PC-9 (cell line): ENCODE data around the gene HMG20A. TPM values are rescaled to one million over a fixed set of nuclear protein-coding genes. Genes with fewer than 3 reads are reported as not detected.

Experiments
- BruUV-seq: library from RNA; stranded (reverse); fragments of 400-500 nt; replicated peaks from 2 replicates; lab custom pipeline; 2021; lab: Mats Ljungman, UMichigan
- CTCF ChIA-PET: fragments of 300-600 bp; sonication (Branson Sonifier 250); formaldehyde crosslinking; loops from one replicate; lab custom pipeline; 2022; ENCODE audit warnings: antibody characterized with exemption; lab: Charles Lee
- POLR2A ChIA-PET: fragments of 300-600 bp; sonication (Branson Sonifier 250); formaldehyde crosslinking; loops from one replicate; lab custom pipeline; 2022; ENCODE audit warnings: antibody characterized with exemption; ENCODE audit not compliant: unreplicated experiment; lab: Charles Lee
- DNase-seq, 2 experiments: peaks; one replicate each; pipeline versions ENCODE4 v3.0.0 to v3.0.0-alpha.2; 2015 to 2022; ENCODE audit warnings: mixed read lengths in 1 of 2
- H2AFZ ChIP-seq: fragments of 200-600 bp; sonication (generic); 2 replicates; pipeline ENCODE4 v1.8.1; 2017; ENCODE audit warnings: antibody characterized with exemption
- H3F3A ChIP-seq: fragments of 200-600 bp; sonication (generic); 2 replicates; pipeline ENCODE4 v1.8.1; 2017; ENCODE audit warnings: antibody characterized with exemption, mild to moderate bottlenecking, low read depth; ENCODE audit not compliant: insufficient read depth
- H3K27ac ChIP-seq: fragments of 200-600 bp; sonication (generic); 2 replicates; pipeline ENCODE4 v1.6.1; 2016; ENCODE audit warnings: mixed run types
- H3K27me3 ChIP-seq: fragments of 200-600 bp; sonication (generic); 2 replicates; pipeline ENCODE4 v1.6.1; 2016; ENCODE audit warnings: low read depth, mixed run types; ENCODE audit not compliant: insufficient read depth
- H3K36me3 ChIP-seq: fragments of 200-600 bp; sonication (generic); 2 replicates; pipeline ENCODE4 v1.6.1; 2016; ENCODE audit warnings: low read depth, mixed run types
- H3K4me1 ChIP-seq: fragments of 200-600 bp; sonication (generic); replicated peaks from 2 replicates; pipeline ENCODE4 v1.6.1; 2016; ENCODE audit warnings: mixed run types; ENCODE audit not compliant: insufficient read depth
- H3K4me2 ChIP-seq: fragments of 200-600 bp; sonication (generic); 2 replicates; pipeline ENCODE4 v1.6.1; 2017; ENCODE audit warnings: mixed run types
- H3K4me3 ChIP-seq: fragments of 200-600 bp; sonication (generic); 2 replicates; pipeline ENCODE4 v1.6.1; 2016; ENCODE audit warnings: mixed run types
- H3K79me2 ChIP-seq: fragments of 200-600 bp; sonication (generic); 2 replicates; pipeline ENCODE4 v1.6.1; 2017; ENCODE audit warnings: low read depth, mixed run types
- H3K9me2 ChIP-seq: fragments of 200-600 bp; sonication (generic); 2 replicates; pipeline ENCODE4 v1.8.1; 2017; ENCODE audit warnings: mild to moderate bottlenecking; ENCODE audit not compliant: insufficient read depth
- H3K9me3 ChIP-seq: fragments of 200-600 bp; sonication (generic); 2 replicates; pipeline ENCODE4 v1.8.1; 2016; ENCODE audit warnings: low read depth; ENCODE audit not compliant: insufficient read depth
- H4K20me1 ChIP-seq: fragments of 200-600 bp; sonication (generic); 2 replicates; pipeline ENCODE4 v1.8.1; 2017; ENCODE audit not compliant: insufficient read depth
- EZH2 ChIP-seq: fragments of 200-600 bp; sonication (generic); IDR thresholded peaks from 2 replicates; pipeline ENCODE4 v1.8.0; 2017; ENCODE audit warnings: antibody characterized with exemption, low read depth
- intact Hi-C: fragments of 100-400 bp; cut with micrococcal nuclease; formaldehyde crosslinking; loops from one replicate; pipeline ENCODE4 v1.10.0; 2022; ENCODE audit not compliant: unreplicated experiment
- total RNA-seq: library from RNA; stranded (reverse); gene quantifications from 2 replicates; pipeline ENCODE4 v1.2.3, GENCODE V29; 2021
- TF ChIP-seq, protein P1 (sequence below): fragments of 200-600 bp; sonication (generic); conservative IDR thresholded peaks from 2 replicates; pipeline ENCODE4 v1.6.1; 2017; ENCODE audit warnings: mixed run types, antibody characterized with exemption, mild to moderate bottlenecking, moderate library complexity

The HMG20A gene
- total RNA-seq, 1 experiment from 2014 or later: 33.4 TPM

- Histone ChIP-seq H2AFZ (no peak overlapping the region), H3K4me3 (no peak overlapping the region), H3K9me3 (no peaks in the 10 kb centered on the region), H3F3A (no peaks in the 10 kb centered on the region), H3K36me3 (no peaks in the 10 kb centered on the region), H3K79me2 (no peaks in the 10 kb centered on the region), H3K4me1 (peaks cover 16% of the 10 kb centered on the region), H3K27me3 (no peaks in the 10 kb centered on the region), H3K27ac (no peak overlapping the region), H4K20me1 (no peaks in the 10 kb centered on the region), H3K9me2 (no peaks in the 10 kb centered on the region), H3K4me2 (no peak overlapping the region)
- TF ChIP-seq, protein P1, sequence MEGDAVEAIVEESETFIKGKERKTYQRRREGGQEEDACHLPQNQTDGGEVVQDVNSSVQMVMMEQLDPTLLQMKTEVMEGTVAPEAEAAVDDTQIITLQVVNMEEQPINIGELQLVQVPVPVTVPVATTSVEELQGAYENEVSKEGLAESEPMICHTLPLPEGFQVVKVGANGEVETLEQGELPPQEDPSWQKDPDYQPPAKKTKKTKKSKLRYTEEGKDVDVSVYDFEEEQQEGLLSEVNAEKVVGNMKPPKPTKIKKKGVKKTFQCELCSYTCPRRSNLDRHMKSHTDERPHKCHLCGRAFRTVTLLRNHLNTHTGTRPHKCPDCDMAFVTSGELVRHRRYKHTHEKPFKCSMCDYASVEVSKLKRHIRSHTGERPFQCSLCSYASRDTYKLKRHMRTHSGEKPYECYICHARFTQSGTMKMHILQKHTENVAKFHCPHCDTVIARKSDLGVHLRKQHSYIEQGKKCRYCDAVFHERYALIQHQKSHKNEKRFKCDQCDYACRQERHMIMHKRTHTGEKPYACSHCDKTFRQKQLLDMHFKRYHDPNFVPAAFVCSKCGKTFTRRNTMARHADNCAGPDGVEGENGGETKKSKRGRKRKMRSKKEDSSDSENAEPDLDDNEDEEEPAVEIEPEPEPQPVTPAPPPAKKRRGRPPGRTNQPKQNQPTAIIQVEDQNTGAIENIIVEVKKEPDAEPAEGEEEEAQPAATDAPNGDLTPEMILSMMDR: no peak
- no peak for TF ChIP-seq EZH2
- no peak for DNase-seq
- intact Hi-C loops: no loop called here
- CTCF ChIA-PET: no interaction called here
- no TSS peak for BruUV-seq
- POLR2A ChIA-PET: no interaction called here
Measured at GRCh38 chr15:77525907-77526594, 105.4 kb downstream of the HMG20A start.

DNA sequence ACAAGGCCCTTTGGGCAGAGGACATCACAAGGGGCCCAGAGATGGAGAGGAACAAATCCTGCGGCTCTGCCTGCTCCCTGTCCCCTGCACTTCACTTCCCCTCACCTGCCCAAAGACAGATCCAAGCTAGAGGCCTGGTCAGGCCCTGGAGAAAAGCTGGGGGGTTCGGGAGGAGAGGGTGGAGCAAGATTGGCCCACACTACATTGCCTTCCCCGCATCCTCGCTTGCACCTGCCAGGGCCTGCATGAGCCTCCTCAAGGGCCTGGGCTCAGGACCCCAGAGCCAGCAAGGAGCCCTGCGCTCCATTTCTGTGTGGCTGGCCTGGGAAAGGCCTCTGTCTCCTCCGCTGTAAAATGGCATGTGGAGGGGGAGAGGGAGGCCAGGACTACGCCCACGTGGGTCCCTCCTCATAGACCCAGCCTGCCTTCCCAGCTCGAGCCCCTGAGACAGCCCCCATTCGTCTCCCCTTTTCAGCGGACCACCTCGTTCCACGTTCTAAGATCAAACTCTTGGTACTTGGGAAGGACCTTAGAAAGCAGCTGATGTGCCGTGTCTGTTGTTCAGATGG lies 106.0 kb downstream of the HMG20A start:
- no peak overlapping the region for H3K4me3 ChIP-seq
- no peak for DNase-seq
- H3K4me2 ChIP-seq: peak overlapping the region; percentile 69; the same call in 1 of the 2 replicates
- POLR2A ChIA-PET: no interaction called here
- no peaks in the 10 kb centered on the region for H4K20me1 ChIP-seq
- no peaks in the 10 kb centered on the region for H3K79me2 ChIP-seq
- TF ChIP-seq EZH2: no peak
- H3K9me3 ChIP-seq: no peaks in the 10 kb centered on the region
- H3K9me2 ChIP-seq: no peaks in the 10 kb centered on the region
- no peak overlapping the region for H3K27ac ChIP-seq
- H3K27me3 ChIP-seq: no peaks in the 10 kb centered on the region
- CTCF ChIA-PET: interaction anchor here (0.7 kb wide), 1 partner anchor 16 kb away, joined by 4 read pairs; no protein-coding TSS in a partner anchor
- H3K4me1 ChIP-seq: peaks cover 16% of the 10 kb centered on the region
- H3F3A ChIP-seq: no peaks in the 10 kb centered on the region
- no peaks in the 10 kb centered on the region for H3K36me3 ChIP-seq
- no TSS peak for BruUV-seq
- no peak overlapping the region for H2AFZ ChIP-seq
- intact Hi-C loops: no loop called here

- Histone ChIP-seq H3K79me2 (no peaks in the 10 kb centered on the region), H2AFZ (no peak overlapping the region), H3K4me3 (no peak overlapping the region), H3K9me3 (no peaks in the 10 kb centered on the region), H3F3A (no peaks in the 10 kb centered on the region), H3K27me3 (no peaks in the 10 kb centered on the region), H3K4me1 (peaks cover 16% of the 10 kb centered on the region), H3K4me2 (peak overlapping the region; percentile 69), H3K9me2 (no peaks in the 10 kb centered on the region), H3K27ac (no peak overlapping the region), H3K36me3 (no peaks in the 10 kb centered on the region), H4K20me1 (no peaks in the 10 kb centered on the region)
- intact Hi-C loops: no loop called here
- BruUV-seq: no TSS peak
- ChIA-PET CTCF (interaction anchor here (0.7 kb wide), 1 partner anchor 16 kb away, joined by 4 read pairs; no protein-coding TSS in a partner anchor), POLR2A (no interaction called here)
- TF ChIP-seq, protein P1: no peak
- no peak for TF ChIP-seq EZH2
- peak; percentile 38 to 74 for DNase-seq
Measured at GRCh38 chr15:77527164-77527778, 106.6 kb downstream of the HMG20A start.
